GM10266 (cell line): Measurements from ENCODE around the gene MGMT.

Experiments used
- DNase-seq: peaks from one replicate; pipeline ENCODE4 v3.0.0; 2012; ENCODE audit errors: extremely low spot score
- TF ChIP-seq, protein P1 (sequence below): IDR thresholded peaks from 2 replicates; pipeline ENCODE4 v1.5.1; 2012; ENCODE audit warnings: mild to moderate bottlenecking, low read depth; ENCODE audit not compliant: control insufficient read depth, insufficient read depth; ENCODE audit errors: missing control alignments

Gene MGMT

DNA sequence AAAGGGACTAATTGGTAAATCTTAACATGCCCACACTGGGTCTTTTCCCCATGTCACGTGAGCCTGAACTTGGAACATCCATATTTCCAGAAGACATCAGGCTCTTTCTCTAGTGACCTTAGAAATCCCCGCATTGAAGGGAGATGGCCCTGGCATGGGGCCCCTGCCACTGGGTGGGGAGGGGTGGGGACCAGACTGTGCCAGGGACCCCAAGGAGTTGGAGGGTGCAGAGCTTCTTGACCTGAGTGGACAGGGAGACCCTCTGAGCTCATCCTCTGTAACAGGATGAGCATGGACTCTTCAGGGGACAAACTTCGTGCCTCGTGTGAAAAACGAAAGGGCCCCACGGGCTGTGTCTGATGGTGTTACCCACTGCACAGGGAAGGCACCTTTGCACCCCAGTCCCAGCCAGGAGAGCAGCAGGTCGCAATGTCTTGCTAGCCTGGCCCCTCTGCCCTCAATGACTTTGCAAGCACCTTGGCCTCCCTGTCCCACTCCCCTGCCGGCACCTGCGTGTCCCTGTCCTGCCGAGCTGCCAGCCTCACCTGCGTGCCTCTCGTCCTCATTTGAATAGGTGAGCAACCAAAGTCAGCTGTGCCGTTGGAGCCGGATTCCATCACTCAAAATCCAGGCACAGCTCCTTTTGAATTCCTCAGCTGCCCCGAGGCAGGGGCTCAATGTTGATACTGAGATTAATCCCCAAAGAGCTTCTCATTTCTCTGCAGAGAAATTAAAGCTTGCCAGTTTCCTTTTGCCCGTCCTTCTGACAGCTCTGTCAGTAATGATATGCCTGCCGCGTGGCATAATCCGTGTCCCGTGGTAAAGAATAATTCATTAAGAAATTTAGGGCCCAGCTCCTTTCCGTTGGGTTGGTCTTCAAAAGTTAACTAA, 262.1 kb downstream of the MGMT start:
- TF ChIP-seq, protein P1, sequence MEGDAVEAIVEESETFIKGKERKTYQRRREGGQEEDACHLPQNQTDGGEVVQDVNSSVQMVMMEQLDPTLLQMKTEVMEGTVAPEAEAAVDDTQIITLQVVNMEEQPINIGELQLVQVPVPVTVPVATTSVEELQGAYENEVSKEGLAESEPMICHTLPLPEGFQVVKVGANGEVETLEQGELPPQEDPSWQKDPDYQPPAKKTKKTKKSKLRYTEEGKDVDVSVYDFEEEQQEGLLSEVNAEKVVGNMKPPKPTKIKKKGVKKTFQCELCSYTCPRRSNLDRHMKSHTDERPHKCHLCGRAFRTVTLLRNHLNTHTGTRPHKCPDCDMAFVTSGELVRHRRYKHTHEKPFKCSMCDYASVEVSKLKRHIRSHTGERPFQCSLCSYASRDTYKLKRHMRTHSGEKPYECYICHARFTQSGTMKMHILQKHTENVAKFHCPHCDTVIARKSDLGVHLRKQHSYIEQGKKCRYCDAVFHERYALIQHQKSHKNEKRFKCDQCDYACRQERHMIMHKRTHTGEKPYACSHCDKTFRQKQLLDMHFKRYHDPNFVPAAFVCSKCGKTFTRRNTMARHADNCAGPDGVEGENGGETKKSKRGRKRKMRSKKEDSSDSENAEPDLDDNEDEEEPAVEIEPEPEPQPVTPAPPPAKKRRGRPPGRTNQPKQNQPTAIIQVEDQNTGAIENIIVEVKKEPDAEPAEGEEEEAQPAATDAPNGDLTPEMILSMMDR: no peak
- DNase-seq: no peak

- TF ChIP-seq, protein P1: no peak
- no peak for DNase-seq
Observed at GRCh38 chr10:129730272-129730992, 263.4 kb downstream of the MGMT start.

DNA sequence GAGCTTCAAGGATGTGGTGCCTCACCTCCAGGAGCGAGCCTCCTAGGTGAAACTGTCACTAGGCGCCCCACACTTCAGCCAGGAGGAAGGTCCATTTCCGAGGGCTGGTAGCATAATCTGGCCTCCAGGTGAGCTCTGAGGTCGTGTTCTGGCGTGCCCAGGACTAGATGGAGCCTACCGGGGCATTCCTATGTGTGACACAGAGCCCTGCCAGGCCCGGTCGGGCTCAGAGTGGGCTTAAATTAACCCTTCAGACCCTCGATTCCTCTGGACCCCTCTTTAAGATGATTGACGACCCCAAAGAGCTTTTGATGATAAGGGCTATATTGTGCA, 263.9 kb downstream of the MGMT start:
- no peak for DNase-seq

GRCh38 chr10:129740532-129741279, 273.7 kb downstream of the MGMT start:
- DNase-seq: no peak
- TF ChIP-seq, protein P1: no peak

More for the DNA sequence above, 263.9 kb downstream of the MGMT start:
- TF ChIP-seq, protein P1: no peak

GRCh38 chr10:129741280-129741977, 274.4 kb downstream of the MGMT start:
- TF ChIP-seq, protein P1: no peak
- no peak for DNase-seq

- TF ChIP-seq, protein P1: no peak
- DNase-seq: no peak
Observed at GRCh38 chr10:129741978-129742741, 275.1 kb downstream of the MGMT start.
